ENCODE data around the gene PRAC2.

Gene PRAC2

DNA sequence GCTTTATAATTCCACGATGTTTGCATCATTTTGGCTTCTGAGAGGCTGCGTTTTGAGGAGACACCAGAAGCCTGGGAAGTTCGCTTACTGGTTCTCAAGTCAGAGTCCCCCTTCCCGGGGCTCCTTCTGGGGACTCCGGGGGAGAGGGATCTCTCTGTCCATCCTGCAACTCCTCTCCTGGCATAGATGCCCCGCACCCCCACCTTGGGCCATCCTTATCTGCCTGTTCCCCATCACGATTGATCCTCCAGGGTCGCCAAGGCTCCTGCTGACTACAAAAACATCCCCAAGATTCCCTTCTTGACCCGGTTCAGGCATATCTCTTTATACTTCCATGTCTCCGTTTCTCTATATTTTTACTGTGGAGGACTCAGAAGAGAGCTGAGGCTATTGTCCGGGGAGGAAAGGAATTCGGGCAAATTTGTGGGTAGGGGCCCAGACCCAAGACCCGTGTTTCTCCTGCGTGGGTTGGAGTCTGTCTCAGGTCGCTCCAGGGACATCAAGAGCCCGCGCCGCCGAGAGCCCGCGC, 24.0 kb downstream of the PRAC2 start:
- Histone ChIP-seq H3K27me3 (ENCODE audit: insufficient read depth, low read length) (peaks cover 4% of the 10 kb centered on the region; the same call in 1 of the 2 replicates), H3K9me3 (ENCODE audit: low read length) (no peaks in the 10 kb centered on the region), H3F3A (ENCODE audit: insufficient read depth, low read length) (no peaks in the 10 kb centered on the region), H3K4me1 (ENCODE audit: insufficient read depth, low read length, severe bottlenecking) (no peaks in the 10 kb centered on the region), H3K9ac (ENCODE audit: low read length) (no peak overlapping the region), H3K36me3 (ENCODE audit: insufficient read depth, low read length) (no peaks in the 10 kb centered on the region), H3K27ac (ENCODE audit: low read depth, low read length, poor library complexity, severe bottlenecking) (no peak overlapping the region), H3K79me2 (ENCODE audit: insufficient read depth, low read length) (no peaks in the 10 kb centered on the region), H3K4me3 (ENCODE audit: low read depth, low read length, poor library complexity, severe bottlenecking) (no peak overlapping the region), H3K9me2 (ENCODE audit: low read depth, low read length) (no peaks in the 10 kb centered on the region), H3K4me2 (ENCODE audit: low read length) (no peak overlapping the region), H4K20me1 (ENCODE audit: insufficient read depth, low read length) (no peaks in the 10 kb centered on the region), H2AFZ (ENCODE audit: low read length) (no peak overlapping the region)
- TF ChIP-seq EZH2 (IDR thresholded peaks at IDR 0.05; ENCODE audit: borderline replicate concordance, low read length), result no peak
- TF ChIP-seq, protein P1, sequence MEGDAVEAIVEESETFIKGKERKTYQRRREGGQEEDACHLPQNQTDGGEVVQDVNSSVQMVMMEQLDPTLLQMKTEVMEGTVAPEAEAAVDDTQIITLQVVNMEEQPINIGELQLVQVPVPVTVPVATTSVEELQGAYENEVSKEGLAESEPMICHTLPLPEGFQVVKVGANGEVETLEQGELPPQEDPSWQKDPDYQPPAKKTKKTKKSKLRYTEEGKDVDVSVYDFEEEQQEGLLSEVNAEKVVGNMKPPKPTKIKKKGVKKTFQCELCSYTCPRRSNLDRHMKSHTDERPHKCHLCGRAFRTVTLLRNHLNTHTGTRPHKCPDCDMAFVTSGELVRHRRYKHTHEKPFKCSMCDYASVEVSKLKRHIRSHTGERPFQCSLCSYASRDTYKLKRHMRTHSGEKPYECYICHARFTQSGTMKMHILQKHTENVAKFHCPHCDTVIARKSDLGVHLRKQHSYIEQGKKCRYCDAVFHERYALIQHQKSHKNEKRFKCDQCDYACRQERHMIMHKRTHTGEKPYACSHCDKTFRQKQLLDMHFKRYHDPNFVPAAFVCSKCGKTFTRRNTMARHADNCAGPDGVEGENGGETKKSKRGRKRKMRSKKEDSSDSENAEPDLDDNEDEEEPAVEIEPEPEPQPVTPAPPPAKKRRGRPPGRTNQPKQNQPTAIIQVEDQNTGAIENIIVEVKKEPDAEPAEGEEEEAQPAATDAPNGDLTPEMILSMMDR (IDR thresholded peaks at IDR 0.05; ENCODE audit: low read length), result no peak

DNA sequence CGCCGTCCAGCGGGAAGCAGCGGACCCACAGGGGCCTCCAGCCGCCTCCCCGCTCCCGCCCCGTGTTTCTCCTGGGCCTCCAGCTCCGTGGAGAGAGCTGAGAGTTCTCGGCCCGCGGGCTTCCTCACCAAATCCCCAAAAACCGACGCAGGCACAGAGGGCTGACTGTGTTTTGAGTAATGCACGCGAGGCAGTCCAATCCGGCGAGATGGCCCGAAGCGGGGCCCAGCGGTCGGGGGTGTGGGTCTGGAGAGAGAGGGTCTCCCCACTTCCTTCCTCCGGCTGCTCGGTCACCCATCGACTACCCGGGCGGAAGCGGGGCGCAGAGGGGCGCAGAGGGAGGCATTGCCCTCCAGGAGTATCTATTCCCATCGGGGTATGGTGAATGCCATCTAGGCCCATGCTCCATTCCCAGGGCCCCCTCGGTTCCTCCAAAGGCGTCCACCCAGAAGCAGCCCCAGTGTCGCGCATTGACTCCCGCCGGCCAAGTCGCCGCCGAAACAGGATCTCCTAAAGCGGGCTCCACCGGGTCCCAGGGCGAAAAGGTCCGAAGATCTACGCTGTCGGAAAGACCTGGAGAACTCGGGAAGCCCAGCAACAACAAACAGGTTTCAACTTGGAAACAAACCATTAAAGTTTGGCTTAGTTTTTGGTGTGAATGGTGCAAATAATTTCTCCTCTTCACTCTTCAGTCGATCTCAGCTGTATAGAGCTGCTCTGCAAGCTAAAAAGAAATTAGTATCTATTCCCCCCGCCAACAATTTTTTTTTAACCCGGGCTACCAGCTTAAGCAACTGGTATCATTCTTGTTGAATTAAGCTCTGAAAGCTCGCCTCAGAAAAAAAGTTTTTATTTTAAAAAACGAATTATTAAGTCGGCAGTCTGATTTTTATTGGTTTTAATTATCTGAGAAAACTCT, 24.7 kb downstream of the PRAC2 start:
- no peaks in the 10 kb centered on the region for H3K9me2 ChIP-seq (ENCODE audit: low read depth, low read length)
- peaks cover 4% of the 10 kb centered on the region; the same call in 1 of the 2 replicates for H3K27me3 ChIP-seq (ENCODE audit: insufficient read depth, low read length)
- H2AFZ ChIP-seq (ENCODE audit: low read length), result no peak overlapping the region
- no peaks in the 10 kb centered on the region for H3K4me1 ChIP-seq (ENCODE audit: insufficient read depth, low read length, severe bottlenecking)
- H3K4me2 ChIP-seq (ENCODE audit: low read length), result no peak overlapping the region
- H3K9me3 ChIP-seq (ENCODE audit: low read length), result no peaks in the 10 kb centered on the region
- H3K4me3 ChIP-seq (ENCODE audit: low read depth, low read length, poor library complexity, severe bottlenecking), result no peak overlapping the region
- H3K79me2 ChIP-seq (ENCODE audit: insufficient read depth, low read length), result no peaks in the 10 kb centered on the region
- TF ChIP-seq, protein P1 (IDR thresholded peaks at IDR 0.05; ENCODE audit: low read length), result no peak
- no peak for TF ChIP-seq EZH2 (IDR thresholded peaks at IDR 0.05; ENCODE audit: borderline replicate concordance, low read length)
- no peaks in the 10 kb centered on the region for H4K20me1 ChIP-seq (ENCODE audit: insufficient read depth, low read length)
- no peak overlapping the region for H3K27ac ChIP-seq (ENCODE audit: low read depth, low read length, poor library complexity, severe bottlenecking)
- no peaks in the 10 kb centered on the region for H3F3A ChIP-seq (ENCODE audit: insufficient read depth, low read length)
- H3K36me3 ChIP-seq (ENCODE audit: insufficient read depth, low read length), result no peaks in the 10 kb centered on the region
- H3K9ac ChIP-seq (ENCODE audit: low read length), result no peak overlapping the region

DNA sequence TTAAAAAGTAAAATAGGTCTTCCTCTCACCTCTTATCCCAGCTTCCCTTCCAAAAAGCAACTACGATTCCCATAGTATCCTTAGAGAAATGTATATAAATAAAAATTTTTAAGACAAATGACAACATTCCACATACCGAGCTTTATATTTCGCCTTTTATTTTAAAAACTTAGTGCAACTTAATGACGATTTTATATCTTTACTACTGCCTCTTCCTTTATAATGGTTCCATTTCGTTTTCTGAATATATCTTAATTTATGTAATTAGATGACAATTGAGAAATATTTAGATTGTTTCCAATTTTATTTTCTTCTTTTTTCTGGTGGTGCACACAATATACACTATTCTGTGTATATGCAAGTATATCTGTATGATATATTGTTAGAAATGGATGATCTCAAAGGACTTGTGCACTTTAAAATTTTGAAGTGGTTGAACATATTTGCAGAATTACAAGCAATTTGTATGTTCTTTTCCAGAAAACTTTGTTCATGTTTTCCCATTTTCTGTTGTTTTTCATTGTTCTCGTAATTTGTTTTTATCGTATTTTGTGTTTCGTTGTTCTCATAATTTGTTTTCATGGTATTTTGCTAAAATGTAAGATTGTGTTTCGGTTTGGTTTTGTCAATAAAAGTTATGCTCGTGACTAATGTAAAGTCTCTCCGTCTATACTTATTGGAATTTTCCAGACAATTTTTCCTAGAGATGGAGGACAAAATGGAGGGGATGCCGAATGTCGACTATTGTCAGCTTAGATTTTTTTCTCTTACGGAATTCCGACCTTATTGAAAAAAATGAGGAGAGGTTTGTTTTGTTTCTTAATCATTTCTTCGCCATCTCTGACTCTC, 26.0 kb downstream of the PRAC2 start:
- no peak for TF ChIP-seq EZH2 (IDR thresholded peaks at IDR 0.05; ENCODE audit: borderline replicate concordance, low read length)
- TF ChIP-seq, protein P1 (IDR thresholded peaks at IDR 0.05; ENCODE audit: low read length), result no peak
- Histone ChIP-seq H3F3A (ENCODE audit: insufficient read depth, low read length) (no peaks in the 10 kb centered on the region), H4K20me1 (ENCODE audit: insufficient read depth, low read length) (no peaks in the 10 kb centered on the region), H3K9me3 (ENCODE audit: low read length) (no peaks in the 10 kb centered on the region), H3K36me3 (ENCODE audit: insufficient read depth, low read length) (no peaks in the 10 kb centered on the region), H3K9me2 (ENCODE audit: low read depth, low read length) (no peaks in the 10 kb centered on the region), H3K4me3 (ENCODE audit: low read depth, low read length, poor library complexity, severe bottlenecking) (no peak overlapping the region), H2AFZ (ENCODE audit: low read length) (no peak overlapping the region), H3K27me3 (ENCODE audit: insufficient read depth, low read length) (peaks cover 4% of the 10 kb centered on the region; the same call in 1 of the 2 replicates), H3K4me2 (ENCODE audit: low read length) (no peak overlapping the region), H3K27ac (ENCODE audit: low read depth, low read length, poor library complexity, severe bottlenecking) (no peak overlapping the region), H3K4me1 (ENCODE audit: insufficient read depth, low read length, severe bottlenecking) (no peaks in the 10 kb centered on the region), H3K9ac (ENCODE audit: low read length) (no peak overlapping the region), H3K79me2 (ENCODE audit: insufficient read depth, low read length) (no peaks in the 10 kb centered on the region)

All from OCI-LY1 (cell line).